ENCODE results near the gene PRICKLE2. TPM values are rescaled to one million over a fixed set of nuclear protein-coding genes. Genes with fewer than 3 reads are reported as not detected.

PRICKLE2 gene
- total RNA-seq, 4 donors from 2014 or later: 54.3 to 98.6 (median 62.5) TPM

- TF ChIP-seq, protein P1, sequence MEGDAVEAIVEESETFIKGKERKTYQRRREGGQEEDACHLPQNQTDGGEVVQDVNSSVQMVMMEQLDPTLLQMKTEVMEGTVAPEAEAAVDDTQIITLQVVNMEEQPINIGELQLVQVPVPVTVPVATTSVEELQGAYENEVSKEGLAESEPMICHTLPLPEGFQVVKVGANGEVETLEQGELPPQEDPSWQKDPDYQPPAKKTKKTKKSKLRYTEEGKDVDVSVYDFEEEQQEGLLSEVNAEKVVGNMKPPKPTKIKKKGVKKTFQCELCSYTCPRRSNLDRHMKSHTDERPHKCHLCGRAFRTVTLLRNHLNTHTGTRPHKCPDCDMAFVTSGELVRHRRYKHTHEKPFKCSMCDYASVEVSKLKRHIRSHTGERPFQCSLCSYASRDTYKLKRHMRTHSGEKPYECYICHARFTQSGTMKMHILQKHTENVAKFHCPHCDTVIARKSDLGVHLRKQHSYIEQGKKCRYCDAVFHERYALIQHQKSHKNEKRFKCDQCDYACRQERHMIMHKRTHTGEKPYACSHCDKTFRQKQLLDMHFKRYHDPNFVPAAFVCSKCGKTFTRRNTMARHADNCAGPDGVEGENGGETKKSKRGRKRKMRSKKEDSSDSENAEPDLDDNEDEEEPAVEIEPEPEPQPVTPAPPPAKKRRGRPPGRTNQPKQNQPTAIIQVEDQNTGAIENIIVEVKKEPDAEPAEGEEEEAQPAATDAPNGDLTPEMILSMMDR (IDR thresholded peaks at IDR 0.05; ENCODE audit: low read depth): no peak
Measured at GRCh38 chr3:64268926-64269325, 43.7 kb upstream of the PRICKLE2 start.

- TF ChIP-seq, protein P1 (IDR thresholded peaks at IDR 0.05; ENCODE audit: low read depth): no peak
Measured at GRCh38 chr3:64267721-64268604, 42.7 kb upstream of the PRICKLE2 start.

- TF ChIP-seq, protein P1 (IDR thresholded peaks at IDR 0.05; ENCODE audit: low read depth): no peak
Measured at GRCh38 chr3:64266983-64267382, 41.7 kb upstream of the PRICKLE2 start.

- TF ChIP-seq, protein P1 (IDR thresholded peaks at IDR 0.05; ENCODE audit: low read depth): no peak
Measured at GRCh38 chr3:64266065-64266931, 41.0 kb upstream of the PRICKLE2 start.

GRCh38 chr3:64265646-64266045, 40.4 kb upstream of the PRICKLE2 start:
- TF ChIP-seq, protein P1 (IDR thresholded peaks at IDR 0.05; ENCODE audit: low read depth): no peak

DNA sequence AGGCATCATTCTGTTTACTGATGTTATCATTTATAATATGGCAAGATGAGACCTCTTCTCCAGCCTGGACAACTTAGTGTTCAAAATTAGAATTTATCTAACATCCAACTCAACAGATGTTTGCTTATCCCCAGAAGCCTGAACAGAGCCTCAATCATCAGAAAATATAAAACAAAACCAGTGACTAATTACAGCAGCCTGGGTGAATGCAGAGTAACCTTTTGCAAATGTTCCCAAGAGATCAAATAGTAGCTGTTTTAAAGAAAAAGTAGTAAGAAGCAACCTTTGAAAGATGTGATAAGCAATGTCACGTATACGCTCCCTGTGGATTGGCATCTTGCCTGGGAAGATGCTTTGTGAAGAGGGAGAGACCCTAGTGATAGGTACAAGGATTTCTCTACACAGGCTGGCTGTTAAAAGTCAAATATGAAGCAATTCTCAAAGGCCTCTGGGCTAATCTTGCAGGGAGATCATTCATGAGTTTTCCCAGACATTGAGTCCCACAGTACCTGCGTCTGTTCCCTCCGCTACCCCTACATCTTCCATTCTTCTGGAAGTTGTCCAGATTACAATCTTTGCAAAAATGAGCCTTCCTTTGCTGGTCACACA, 39.3 kb upstream of the PRICKLE2 start:
- TF ChIP-seq, protein P1 (IDR thresholded peaks at IDR 0.05; ENCODE audit: low read depth): no peak

Measured in subcutaneous adipose tissue (tissue), 4 donors.